Measurements from ENCODE around the gene ASB5. TPM values are rescaled to one million over a fixed set of nuclear protein-coding genes. Genes with fewer than 3 reads are reported as not detected.
"Not testable (repeated sequence)": the region's sequence is repeated elsewhere in the genome, so short reads cannot be mapped to it uniquely, and the experiment has no call there.

The ASB5 gene, protein sequence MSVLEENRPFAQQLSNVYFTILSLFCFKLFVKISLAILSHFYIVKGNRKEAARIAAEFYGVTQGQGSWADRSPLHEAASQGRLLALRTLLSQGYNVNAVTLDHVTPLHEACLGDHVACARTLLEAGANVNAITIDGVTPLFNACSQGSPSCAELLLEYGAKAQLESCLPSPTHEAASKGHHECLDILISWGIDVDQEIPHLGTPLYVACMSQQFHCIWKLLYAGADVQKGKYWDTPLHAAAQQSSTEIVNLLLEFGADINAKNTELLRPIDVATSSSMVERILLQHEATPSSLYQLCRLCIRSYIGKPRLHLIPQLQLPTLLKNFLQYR
- total RNA-seq = 2.8 TPM
- long read RNA-seq, partial matches to known transcripts = 0 of 4 reads
- long read RNA-seq, other reads (novel, unspliced or antisense) = 4 of 4 reads

DNA sequence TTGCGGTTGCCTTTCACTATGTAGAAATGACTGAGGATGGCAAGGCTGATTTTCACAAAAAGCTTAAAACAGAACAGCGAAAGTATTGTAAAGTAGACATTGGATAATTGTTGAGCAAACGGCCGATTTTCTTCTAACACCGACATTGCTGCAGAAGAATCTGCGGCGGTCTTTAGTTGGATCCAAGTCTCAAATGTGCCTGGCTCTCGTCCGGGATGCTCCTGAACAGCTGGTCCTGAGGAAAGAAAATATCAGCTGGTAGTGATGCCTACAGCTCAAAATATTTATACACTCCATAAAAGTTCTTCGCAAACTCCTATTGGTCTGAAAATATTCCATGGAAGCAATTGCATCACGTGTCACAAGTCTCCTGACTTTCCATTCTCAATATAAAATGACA is at the start of gene ASB5:
ASB5 (minus strand) TSS at position 260 of the 400 bp plus-strand sequence; CDS start at position 146, 114 bp downstream.
- no peak for ATAC-seq (ENCODE audit: poor library complexity)
- DNase-seq = no peak
- intact Hi-C loops (cut with DNase I) = no loop called here

DNA sequence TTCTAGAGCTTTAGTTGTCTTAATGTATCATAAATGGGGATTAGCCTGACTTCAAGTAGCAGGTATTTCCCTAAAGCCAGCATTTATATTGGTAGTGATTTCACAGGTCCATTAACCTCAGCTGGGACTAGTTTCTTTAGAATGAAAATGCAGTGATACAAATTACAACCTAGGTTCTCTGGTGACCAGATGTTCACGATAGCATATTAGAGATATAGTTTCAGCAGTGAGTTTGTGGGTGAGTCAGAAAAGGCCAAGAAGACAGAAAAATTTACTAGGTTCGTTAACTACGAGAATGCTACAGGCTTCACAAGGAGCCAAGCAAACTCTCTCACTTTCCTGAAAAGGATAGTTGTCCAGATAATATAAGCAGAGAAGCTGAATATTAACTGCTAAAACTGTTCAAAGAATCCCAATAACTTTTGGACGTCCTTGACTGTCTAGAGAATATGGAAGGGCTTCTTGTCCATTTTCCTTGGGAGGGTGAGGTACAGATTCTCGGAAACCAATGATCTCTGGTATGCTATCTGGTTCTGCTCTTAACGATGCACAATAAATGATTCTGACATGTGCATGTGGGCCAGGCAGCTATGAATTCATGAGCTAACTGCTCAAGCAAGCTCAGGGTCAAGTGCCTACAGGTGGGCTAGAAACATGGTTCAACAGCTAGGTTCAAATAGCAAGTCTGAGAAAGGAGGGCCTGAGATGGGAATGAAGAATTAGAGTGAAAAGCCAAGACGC is 44.7 kb upstream of the ASB5 start:
- ATAC-seq (ENCODE audit: poor library complexity) (no peak), DNase-seq (no peak)
- intact Hi-C loops (cut with DNase I) = no loop called here

DNA sequence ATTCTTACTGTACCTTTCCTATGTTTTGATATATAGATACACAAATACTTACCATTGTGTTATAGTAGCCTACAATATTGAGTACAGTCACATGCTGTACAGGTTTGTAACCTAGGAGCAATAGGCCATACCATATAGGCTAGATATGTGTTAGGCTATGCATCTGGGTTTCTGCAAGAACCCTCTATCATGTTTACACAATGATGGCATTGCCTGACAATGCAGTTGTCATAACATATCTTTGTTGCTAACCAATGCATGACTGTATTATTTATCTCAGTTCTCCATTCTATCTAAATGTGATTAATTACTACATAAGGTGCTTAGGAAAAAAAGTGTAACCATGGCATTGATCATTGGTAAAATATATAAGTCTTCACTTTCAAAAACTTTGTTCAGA is 40.8 kb upstream of the ASB5 start:
- no peak for DNase-seq
- no peak for ATAC-seq (ENCODE audit: poor library complexity)
- intact Hi-C loops (cut with DNase I) = no loop called here

DNA sequence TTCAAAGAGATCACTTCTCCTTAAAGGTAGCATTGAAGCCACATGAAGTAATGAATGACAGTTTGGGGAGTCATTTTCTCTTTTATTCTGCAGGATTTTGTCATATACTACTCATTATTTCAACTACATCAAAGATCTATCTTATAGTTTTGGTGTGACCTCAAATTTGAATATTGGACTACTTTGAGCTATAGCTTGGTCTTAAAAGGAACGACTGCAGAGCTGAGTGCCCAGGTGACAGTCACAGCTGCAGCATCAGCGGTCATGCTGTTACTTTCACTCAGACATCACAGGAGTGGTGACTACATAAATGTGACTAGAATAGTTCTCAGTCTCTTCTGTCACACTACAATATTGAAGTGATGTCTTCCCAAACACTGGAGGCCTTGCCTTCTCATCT is 40.0 kb upstream of the ASB5 start:
- DNase-seq (no peak), ATAC-seq (ENCODE audit: poor library complexity) (no peak)
- intact Hi-C loops (cut with DNase I) = no loop called here

DNA sequence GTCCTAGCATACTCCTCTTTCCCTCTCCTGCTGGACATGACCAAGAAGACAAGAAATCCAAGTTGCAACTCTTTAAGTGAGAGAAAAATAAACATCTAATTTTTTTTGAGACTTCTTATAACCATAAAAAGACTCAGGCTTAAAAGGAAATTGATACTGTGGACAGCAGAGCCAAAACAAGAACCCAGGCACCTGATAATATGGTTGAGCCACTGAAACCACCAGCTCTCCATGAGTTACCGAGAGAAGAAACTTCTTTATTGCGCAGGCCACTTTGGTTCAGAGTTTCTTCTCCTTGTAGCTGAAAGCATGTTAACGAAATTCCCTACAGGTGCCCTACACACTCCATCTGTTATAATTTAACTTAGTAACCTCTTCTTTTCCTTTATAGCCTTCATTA is 39.4 kb upstream of the ASB5 start:
- ATAC-seq (ENCODE audit: poor library complexity) = no peak
- DNase-seq = no peak
- intact Hi-C loops (cut with DNase I) = no loop called here

DNA sequence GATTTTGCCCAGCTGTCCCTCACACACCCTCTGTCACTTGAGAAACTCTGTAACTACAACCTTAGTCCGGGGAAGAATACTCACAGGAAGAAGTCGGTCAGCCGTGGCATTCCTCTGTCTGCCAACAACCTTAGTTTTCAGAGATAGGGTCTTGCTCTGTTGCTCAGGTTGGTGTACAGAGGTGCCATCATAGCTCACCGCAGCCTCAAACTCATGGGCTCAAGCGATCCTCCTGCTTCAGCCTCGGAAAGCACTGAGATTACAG is 38.6 kb upstream of the ASB5 start:
- intact Hi-C loops (cut with DNase I) = no loop called here
- DNase-seq = no peak
- no peak for ATAC-seq (ENCODE audit: poor library complexity)

DNA sequence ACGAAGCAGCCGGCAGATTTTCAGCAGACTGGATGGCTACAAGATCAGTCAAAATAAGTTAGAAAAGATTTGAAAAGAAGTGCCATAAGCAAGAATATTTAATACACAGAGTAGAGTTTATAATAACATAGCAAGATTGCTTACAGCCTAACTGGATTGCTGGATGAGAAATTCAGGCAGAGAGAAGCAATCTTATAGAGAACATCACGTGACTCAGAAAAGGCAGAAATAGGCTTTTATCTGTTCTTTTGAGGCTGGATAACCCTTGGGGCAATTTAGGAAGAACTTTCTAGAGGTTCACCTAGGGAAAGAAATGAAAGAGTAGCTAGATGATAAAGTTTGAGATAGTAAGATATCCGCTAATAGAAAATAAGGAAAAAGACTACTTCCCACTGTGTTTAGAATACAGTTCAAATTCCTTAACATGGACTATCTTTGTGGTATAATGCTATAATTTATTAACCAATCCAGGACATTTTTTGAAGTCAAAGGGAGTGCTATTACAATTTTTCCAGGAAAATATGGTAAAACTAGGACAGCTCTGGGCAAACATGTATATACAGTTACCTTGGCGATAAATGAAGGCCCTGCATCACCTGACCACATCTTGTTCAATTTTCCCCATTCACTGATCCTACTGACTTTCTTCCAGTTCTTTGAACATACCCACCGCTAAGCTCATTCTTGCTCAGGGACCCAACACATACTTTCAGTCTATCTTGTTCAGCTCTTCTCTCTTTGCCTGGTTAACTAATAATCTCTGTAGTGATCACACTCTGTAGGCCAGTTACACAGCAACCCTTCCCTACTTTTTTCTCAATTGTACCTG is 38.0 kb upstream of the ASB5 start:
- intact Hi-C loops (cut with DNase I) = no loop called here
- DNase-seq = no peak

DNA sequence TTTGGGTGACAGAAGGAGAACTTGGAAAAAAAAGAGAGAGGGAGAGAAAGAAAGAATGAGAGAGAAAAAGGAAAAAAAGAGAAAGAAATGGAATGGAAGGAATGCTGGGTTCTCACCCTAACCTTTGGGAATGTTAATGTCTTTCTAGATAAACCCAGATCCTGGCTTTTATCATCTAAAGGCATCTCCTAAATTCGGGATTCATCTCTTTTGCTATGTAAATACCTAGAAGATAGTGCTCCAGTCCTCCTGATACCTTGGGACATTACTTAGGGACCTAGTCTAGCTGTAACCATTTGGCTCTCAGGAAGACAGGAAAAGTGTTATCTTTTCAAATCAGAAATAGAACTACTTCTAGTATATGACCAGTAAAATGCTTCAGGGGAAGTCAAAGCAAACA is 34.9 kb upstream of the ASB5 start:
- intact Hi-C loops (cut with DNase I) = no loop called here
- DNase-seq (no peak), ATAC-seq (ENCODE audit: poor library complexity) (no peak)

More for the DNA sequence above, 38.0 kb upstream of the ASB5 start:
- ATAC-seq (ENCODE audit: poor library complexity) = no peak

DNA sequence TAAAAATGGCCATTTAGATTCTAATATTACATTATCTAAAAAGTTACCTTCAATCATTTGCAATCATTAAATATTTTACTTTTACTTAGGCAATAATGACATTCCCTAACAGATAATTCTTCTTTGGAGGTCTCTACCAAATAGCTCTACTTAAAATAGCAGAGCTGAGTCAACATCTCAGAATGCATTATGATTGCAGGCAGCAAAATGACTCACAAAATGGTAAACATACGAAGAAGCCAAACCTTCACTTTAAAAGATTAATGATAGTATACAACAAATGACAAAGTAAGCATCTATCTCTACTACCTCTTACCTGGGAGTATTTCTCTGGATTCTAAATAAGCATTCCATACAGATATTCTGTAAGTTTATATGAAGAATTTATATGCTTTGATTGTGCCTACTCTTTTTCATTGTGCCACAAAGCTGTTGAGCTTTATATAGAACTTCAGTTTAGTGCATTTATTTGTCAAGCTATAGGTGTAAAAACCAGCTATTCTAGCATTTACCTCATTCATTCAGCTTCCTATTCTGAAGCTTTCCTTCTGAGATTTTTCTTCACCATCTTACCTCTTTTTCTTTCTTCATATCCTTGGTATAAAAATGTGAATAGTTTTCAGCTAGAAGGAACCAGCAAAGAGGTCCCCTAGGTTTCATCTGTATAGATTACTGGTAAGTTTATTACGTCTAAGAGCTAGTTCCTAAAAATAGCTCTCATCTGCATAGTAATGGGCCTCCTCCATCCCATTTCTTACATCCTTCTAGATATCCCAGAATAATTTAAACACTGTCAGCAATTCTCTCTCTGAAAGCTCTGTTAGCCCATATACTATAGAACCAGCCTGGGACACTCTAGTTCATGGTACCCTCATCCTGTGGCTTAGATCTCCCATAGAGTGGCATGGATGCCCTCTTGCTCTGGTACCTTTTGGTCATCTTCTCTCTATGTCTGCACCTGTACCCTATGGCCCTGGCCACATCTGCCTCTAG is 33.6 kb upstream of the ASB5 start:
- intact Hi-C loops (cut with DNase I) = no loop called here
- ATAC-seq (ENCODE audit: poor library complexity) = no peak
- DNase-seq = no peak

DNA sequence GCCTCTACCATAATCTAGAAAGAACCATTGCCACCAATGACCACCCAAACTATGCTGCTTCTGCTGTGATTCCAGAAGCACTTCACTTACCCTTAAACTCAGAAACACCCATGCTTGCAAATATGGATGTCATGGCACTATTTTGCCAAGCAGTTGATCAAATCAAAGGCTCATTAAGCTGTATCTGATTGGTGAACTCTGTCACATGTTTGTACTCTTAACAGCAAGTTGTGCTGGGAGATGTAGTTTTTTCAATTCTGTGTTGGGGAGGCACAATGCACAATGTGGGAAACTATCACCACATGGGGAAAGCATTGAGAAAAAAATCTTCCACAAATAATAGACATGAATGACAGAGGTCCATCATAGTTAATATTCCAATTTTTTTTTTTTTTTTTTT is 31.5 kb upstream of the ASB5 start:
- intact Hi-C loops (cut with DNase I) = no loop called here
- ATAC-seq (ENCODE audit: poor library complexity) (no peak), DNase-seq (no peak)

DNA sequence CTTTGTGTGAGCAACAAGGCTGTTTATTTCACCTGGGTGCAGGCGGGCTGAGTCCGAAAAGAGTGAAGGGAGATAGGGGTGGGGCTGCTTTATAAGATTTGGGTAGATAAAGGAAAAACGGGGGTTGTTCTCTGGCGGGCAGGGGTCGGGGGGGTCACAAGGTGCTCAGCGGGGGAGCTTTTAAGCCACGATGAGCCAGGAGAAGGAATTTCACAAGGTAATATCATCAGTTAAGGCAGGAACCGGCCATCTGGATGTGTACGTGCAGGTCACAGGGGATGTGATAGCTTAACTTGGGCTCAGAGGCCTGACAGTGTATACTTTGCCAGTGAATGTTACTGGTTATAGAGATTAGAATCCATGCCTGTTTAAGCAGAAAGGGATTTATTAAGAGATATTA is 31.0 kb upstream of the ASB5 start:
- ATAC-seq (ENCODE audit: poor library complexity) (no peak), DNase-seq (no peak)
- intact Hi-C loops (cut with DNase I) = no loop called here

DNA sequence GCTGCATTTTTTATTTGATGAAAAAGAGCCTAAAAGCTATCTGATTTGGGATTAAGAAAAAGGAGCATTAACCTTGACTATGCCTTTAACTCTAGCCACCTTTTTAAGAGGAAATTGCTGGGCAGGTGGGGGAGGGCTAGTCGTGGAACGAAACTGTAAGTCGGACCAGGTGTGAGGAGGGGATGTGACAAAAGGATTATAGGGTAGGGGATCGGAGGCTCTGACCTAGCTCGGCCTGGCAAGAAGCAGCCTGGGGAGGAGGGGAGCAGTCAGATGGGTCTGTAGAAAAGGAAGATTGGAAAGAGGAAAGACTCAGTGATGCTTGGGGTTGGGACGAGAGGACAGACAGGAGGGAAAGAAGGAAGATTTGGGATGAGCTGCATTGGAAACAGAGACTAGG is 29.6 kb upstream of the ASB5 start:
- no peak for DNase-seq
- no peak for ATAC-seq (ENCODE audit: poor library complexity)
- intact Hi-C loops (cut with DNase I) = no loop called here

DNA sequence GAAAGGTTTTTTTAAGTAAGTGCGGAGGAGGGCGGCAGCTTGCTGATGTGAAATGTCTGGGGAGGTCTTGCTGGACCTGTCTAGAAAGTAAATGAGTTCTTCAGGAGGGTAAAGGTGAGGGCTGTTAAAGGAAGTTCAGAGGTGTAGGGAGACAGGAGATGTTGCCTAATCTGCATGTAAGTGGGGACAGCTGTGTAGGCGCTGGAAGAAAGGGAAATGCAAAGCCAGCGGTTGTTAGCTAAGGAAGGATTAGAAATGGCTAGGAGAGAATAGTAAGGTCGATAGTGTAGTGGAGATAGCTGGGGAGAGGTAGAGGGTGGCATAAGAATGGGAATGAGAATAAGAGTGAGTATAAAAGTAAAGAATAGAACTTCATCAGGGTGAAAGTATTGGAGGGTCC is 26.9 kb upstream of the ASB5 start:
- intact Hi-C loops (cut with DNase I); DNase-seq; ATAC-seq (ENCODE audit: poor library complexity): not testable (repeated sequence)

DNA sequence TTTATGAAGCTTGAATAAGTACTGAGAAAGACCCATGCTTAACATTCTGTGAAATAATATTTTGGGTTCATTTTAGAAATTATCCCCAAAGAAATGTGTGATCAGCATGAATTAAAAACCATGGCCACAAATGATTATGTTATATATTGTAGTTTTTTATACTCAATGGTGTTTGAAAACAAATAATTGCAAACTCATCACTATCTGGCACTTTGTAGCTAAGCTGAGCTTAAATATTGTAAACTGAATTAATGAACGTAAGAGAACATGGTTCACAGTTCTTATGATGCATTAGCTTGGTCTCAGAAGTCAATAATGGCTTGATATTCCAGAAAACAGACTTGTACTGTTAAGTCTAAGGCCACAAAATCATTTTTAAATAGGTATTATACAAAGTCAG is 24.6 kb upstream of the ASB5 start:
- DNase-seq (no peak), ATAC-seq (ENCODE audit: poor library complexity) (no peak)
- intact Hi-C loops (cut with DNase I) = no loop called here

DNA sequence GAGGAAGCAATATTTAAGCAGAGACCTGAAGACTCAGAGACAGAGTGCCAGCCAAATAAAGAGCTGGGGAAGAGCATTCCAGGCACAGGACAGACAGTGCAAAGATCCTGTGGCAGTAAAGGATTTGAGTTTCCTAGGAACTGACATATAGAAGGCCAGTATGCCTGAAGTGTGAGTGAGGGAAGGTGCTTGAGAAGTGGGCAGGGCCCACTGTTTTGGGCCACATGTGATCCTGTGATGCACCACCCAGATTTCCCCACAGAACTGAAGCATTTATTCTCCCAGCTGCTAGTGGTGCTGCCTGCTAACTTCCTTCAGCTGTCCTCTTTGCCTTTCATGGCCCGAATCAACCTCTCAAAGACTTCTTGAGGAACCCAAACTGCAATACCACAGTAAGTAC is 23.9 kb upstream of the ASB5 start:
- DNase-seq = no peak
- ATAC-seq (ENCODE audit: poor library complexity) = no peak
- intact Hi-C loops (cut with DNase I) = no loop called here

DNA sequence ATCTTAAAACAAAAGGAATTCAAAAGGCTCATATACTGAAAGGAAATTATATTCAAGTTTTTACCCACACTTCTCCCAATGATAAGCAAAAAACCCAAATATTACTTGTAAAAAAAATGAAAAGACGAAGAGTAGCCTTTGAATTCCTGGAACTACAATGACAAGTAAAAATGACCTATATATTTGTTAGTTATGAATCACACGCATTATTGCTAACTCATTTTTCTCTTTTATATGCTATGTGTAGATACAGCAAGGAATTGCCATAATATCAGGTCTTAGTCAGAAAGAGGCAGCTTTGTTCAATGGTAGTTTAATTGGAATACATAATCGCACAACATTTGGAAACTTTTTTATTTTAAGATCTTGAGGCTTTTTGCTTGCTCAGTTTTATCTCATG is 22.7 kb upstream of the ASB5 start:
- DNase-seq (no peak), ATAC-seq (ENCODE audit: poor library complexity) (no peak)
- intact Hi-C loops (cut with DNase I) = no loop called here

DNA sequence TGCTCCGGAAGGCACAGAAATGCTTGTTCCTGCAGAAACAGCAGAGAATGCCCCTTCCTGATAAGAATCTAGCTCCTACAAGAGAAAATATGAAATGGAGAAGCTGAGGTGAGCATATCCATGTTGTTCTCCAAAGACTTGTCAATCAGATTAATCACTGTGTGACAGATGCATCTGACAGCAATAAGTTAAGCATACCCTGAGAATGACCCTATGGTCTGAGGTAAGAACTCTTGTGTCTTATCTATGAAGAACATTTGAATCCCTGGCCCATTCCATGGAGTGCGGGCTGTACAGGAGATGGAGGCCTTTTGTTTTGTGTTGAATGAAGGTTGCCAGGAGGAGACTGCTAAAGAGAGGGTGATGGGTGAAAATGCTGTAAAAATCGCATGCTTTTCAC is 21.5 kb upstream of the ASB5 start:
- intact Hi-C loops (cut with DNase I) = no loop called here
- ATAC-seq (ENCODE audit: poor library complexity) (no peak), DNase-seq (no peak)

DNA sequence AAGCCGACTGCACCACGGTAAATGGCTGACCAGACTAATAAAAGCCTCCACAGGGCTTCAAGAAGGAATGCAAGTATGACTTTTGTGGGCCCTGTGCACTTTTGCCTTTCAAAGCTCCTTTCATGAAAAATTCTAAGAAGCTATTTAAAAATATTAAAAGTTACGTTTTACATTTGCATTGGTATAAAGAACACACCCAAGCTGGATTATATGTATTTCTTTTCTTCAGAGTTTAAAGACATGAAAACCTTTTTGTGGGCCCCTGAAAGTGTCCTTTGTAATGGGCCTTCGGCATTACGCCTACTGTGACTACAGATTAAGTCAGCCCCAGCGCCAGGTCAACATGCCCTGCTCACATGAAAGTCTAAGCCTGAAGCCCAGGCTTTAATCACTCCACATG is 20.5 kb upstream of the ASB5 start:
- intact Hi-C loops (cut with DNase I) = no loop called here
- DNase-seq (no peak), ATAC-seq (ENCODE audit: poor library complexity) (no peak)

DNA sequence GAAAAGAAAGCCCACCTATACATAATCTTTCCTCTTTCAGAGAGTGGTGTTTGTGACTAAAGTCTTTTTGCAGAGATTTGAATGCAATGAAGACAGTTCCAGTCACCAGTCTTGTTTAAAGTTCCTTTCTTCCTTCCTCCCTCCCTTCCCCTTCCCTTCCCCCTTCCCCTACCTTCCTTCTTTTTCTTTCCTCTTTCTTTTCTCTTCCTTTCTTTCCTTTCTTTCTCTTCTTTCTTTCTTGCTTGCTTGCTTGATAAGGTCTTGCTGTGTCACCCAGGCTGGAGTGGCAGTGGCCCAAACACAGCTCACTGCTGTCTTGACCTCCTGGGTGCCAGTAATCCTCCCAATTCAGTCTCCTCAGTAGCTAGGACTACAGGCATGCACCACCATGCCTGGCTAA is 19.0 kb upstream of the ASB5 start:
- DNase-seq (no peak), ATAC-seq (ENCODE audit: poor library complexity) (no peak)
- intact Hi-C loops (cut with DNase I) = no loop called here
